Activated naive CD8-positive, alpha-beta T cell treated with anti-CD3 and anti-CD28 coated beads, Interleukin-2, amount 10 ng/mL, durations not matched to agents 7 days and 5 days (primary cell): ENCODE results near the gene ITPR3. TPM values are rescaled to one million over a fixed set of nuclear protein-coding genes. Genes with fewer than 3 reads are reported as not detected.

Source experiments
- ATAC-seq: fragments of 150-1000 bp; cut with Tn5 transposase; one replicate; pipeline ENCODE4 v1.10.0; 2021; ENCODE audit warnings: low read depth, moderate library complexity
- POLR2A ChIA-PET: fragments of 350-600 bp; sonication (Branson Sonifier 250); formaldehyde crosslinking; loops from one replicate; lab custom pipeline; 2021; ENCODE audit warnings: antibody characterized with exemption; lab: Charles Lee
- DNase-seq: peaks from one replicate; pipeline ENCODE4 v3.0.0; 2021
- H3K27ac Mint-ChIP-seq: one replicate; pipeline ENCODE4 v1.8.0; 2022; ENCODE audit warnings: mild to moderate bottlenecking, mixed read lengths
- H3K27me3 Mint-ChIP-seq: one replicate; pipeline ENCODE4 v1.8.0; 2022; ENCODE audit warnings: mild to moderate bottlenecking, moderate library complexity, mixed read lengths
- H3K36me3 Mint-ChIP-seq: one replicate; pipeline ENCODE4 v1.8.0; 2021; ENCODE audit warnings: mild to moderate bottlenecking, mixed read lengths
- H3K4me1 Mint-ChIP-seq: one replicate; pipeline ENCODE4 v1.8.0; 2021; ENCODE audit warnings: mixed read lengths
- H3K4me3 Mint-ChIP-seq: one replicate; pipeline ENCODE4 v1.8.0; 2022; ENCODE audit warnings: mild to moderate bottlenecking, moderate library complexity, mixed read lengths
- H3K9me3 Mint-ChIP-seq: one replicate; pipeline ENCODE4 v1.8.0; 2021; ENCODE audit warnings: mixed read lengths
- total RNA-seq, 2 experiments: library from RNA; stranded (reverse); gene quantifications; one replicate each; pipeline ENCODE4 v1.2.3, GENCODE V29; 2021

The ITPR3 gene
- total RNA-seq, 2 experiments from 2014 or later, result 61.4 to 61.8 TPM

DNA sequence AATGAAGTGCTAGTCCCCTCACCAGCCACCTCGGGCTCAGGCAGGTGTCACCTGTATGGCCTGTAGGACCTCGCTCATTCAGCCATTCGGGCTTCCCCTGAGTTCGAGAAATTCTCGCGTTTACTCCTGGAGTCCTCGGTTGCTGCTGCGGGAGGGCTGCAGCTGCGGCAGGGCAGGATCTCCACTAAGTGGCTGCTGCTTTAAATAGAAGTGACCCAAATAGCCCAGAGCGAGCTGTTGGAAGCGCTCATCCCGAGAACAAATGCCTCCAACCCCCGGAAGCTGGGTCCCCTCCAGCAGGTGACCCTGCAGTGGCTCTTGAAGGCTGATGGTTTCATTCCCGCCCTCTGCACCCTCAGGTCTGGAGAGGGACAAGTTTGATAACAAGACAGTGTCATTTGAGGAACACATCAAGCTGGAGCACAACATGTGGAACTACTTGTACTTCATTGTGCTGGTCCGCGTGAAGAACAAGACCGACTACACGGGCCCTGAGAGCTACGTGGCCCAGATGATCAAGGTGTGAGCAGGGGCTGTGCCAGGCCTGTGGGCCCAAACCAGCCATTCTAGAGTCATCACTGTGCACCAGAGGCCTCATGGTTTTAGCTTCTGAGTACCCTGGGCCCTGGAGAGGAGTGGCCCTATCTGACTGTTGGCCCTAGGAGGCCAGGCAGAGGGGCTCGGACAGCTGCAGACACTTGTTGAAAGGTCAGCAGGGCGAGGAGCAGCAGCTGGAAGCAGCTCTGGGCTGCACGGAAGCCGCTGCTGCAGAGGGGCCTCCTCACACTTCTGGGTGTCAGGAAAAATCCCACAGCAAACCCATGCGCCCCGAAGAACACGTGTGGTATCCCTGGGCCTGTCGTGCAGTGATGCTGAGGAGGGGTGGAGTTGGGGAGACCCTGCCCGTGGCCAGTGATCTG is 72.3 kb downstream of the ITPR3 start:
- POLR2A ChIA-PET, result interaction anchor here (0.8 to 1.6 kb wide), 10 partner anchors 10 to 262 kb away, joined by 3 to 8 read pairs (median 4); partner anchors contain the start of genes BAK1, ITPR3 and UQCC2
- peak overlapping the region; percentile 79 for H3K4me3 Mint-ChIP-seq

DNA sequence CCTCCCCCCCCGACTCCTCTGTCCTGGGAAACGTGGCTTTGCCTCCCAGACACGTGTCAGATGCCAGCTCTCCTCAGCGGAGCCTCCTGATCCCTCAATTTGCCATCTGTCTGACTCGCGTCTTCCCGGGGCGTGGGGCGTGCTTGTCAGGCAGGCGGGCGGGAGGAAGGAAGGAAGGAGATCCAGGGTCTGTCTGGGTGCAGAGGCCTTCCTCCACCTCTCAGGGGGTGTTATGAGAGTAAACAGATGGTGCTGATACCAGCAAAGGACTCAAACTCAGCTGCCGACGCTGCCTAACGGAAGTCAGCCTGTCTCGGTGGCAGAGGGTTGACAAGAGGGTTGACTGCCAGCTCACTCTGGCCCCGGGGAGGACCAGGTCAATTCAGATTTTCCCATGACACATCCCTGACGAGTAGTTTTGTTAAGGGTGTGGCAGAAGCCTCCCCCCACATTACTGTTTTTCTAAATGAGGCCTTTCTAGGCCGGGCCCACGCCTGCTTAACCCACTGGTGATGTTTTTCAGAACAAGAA is 73.3 kb downstream of the ITPR3 start:
- POLR2A ChIA-PET, result interaction anchor here (0.9 to 1.6 kb wide), 9 partner anchors 11 to 263 kb away, joined by 3 to 7 read pairs (median 4); partner anchors contain the start of genes BAK1, ITPR3 and UQCC2
- peaks cover 61% of the 10 kb centered on the region for H3K4me1 Mint-ChIP-seq
- peak; percentile 43 for ATAC-seq
- peak overlapping the region; percentile 61 for H3K4me3 Mint-ChIP-seq
- no peaks in the 10 kb centered on the region for H3K27me3 Mint-ChIP-seq
- H3K27ac Mint-ChIP-seq, result peak overlapping the region; percentile 98
- DNase-seq, result peak; percentile 49
- peaks cover 26% of the 10 kb centered on the region for H3K36me3 Mint-ChIP-seq
- no peaks in the 10 kb centered on the region for H3K9me3 Mint-ChIP-seq

More for the DNA sequence above, 72.3 kb downstream of the ITPR3 start:
- H3K9me3 Mint-ChIP-seq, result no peaks in the 10 kb centered on the region
- DNase-seq (no peak), ATAC-seq (no peak)
- peaks cover 58% of the 10 kb centered on the region for H3K4me1 Mint-ChIP-seq
- no peaks in the 10 kb centered on the region for H3K27me3 Mint-ChIP-seq
- H3K36me3 Mint-ChIP-seq, result peaks cover 26% of the 10 kb centered on the region
- peak overlapping the region; percentile 98 for H3K27ac Mint-ChIP-seq

- POLR2A ChIA-PET, result interaction anchor here (0.6 to 1.6 kb wide), 7 partner anchors 11 to 264 kb away, joined by 3 to 7 read pairs (median 4); partner anchors contain the start of genes BAK1, ITPR3 and UQCC2
- Mint-ChIP-seq H3K4me3 (peak overlapping the region; percentile 61), H3K36me3 (peaks cover 22% of the 10 kb centered on the region), H3K4me1 (peaks cover 62% of the 10 kb centered on the region), H3K27ac (peak overlapping the region; percentile 98), H3K9me3 (no peaks in the 10 kb centered on the region), H3K27me3 (no peaks in the 10 kb centered on the region)
- DNase-seq (no peak), ATAC-seq (no peak)
Observed at GRCh38 chr6:33694977-33695376, 73.9 kb downstream of the ITPR3 start.

- POLR2A ChIA-PET, result interaction anchor here (0.6 to 1.6 kb wide), 3 partner anchors 10 to 264 kb away, joined by 3 to 7 read pairs (median 5); partner anchors contain the start of gene BAK1
- no peaks in the 10 kb centered on the region for H3K9me3 Mint-ChIP-seq
- H3K27ac Mint-ChIP-seq, result peak overlapping the region; percentile 98
- H3K36me3 Mint-ChIP-seq, result peaks cover 22% of the 10 kb centered on the region
- H3K4me1 Mint-ChIP-seq, result peaks cover 67% of the 10 kb centered on the region
- DNase-seq (no peak), ATAC-seq (no peak)
- no peaks in the 10 kb centered on the region for H3K27me3 Mint-ChIP-seq
- no peak overlapping the region for H3K4me3 Mint-ChIP-seq
Observed at GRCh38 chr6:33695451-33695887, 74.3 kb downstream of the ITPR3 start.

GRCh38 chr6:33696076-33696475 is 75.0 kb downstream of the ITPR3 start:
- H3K27me3 Mint-ChIP-seq, result no peaks in the 10 kb centered on the region

GRCh38 chr6:33696548-33697518 is 75.7 kb downstream of the ITPR3 start:
- peak; percentile 48 for DNase-seq
- Mint-ChIP-seq H3K27me3 (no peaks in the 10 kb centered on the region), H3K27ac (peak overlapping the region; percentile 93), H3K4me1 (peaks cover 58% of the 10 kb centered on the region), H3K4me3 (peak overlapping the region; percentile 74), H3K9me3 (no peaks in the 10 kb centered on the region), H3K36me3 (peaks cover 18% of the 10 kb centered on the region)
- POLR2A ChIA-PET, result interaction anchor here (0.8 to 1.9 kb wide), 7 partner anchors 10 to 118 kb away, joined by 3 to 5 read pairs (median 4); partner anchors contain the start of genes ITPR3 and UQCC2
- ATAC-seq, result peak; percentile 54

More at GRCh38 chr6:33696076-33696475, 75.0 kb downstream of the ITPR3 start:
- Mint-ChIP-seq H3K27ac (peak overlapping the region; percentile 93), H3K4me3 (peak overlapping the region; percentile 74), H3K4me1 (peaks cover 63% of the 10 kb centered on the region), H3K9me3 (no peaks in the 10 kb centered on the region), H3K36me3 (peaks cover 22% of the 10 kb centered on the region)
- ATAC-seq, result no peak
- no peak for DNase-seq
- POLR2A ChIA-PET, result interaction anchor here (1.9 kb wide), 1 partner anchor 75 kb away, joined by 4 read pairs; the partner anchor contains the start of gene ITPR3

- Mint-ChIP-seq H3K27me3 (no peaks in the 10 kb centered on the region), H3K4me3 (no peak overlapping the region), H3K27ac (peak overlapping the region; percentile 93), H3K36me3 (peaks cover 12% of the 10 kb centered on the region), H3K9me3 (no peaks in the 10 kb centered on the region), H3K4me1 (peaks cover 54% of the 10 kb centered on the region)
- DNase-seq, result no peak
- no peak for ATAC-seq
- POLR2A ChIA-PET, result interaction anchor here (0.8 to 1.9 kb wide), 7 partner anchors 9 to 119 kb away, joined by 3 to 5 read pairs (median 4); partner anchors contain the start of genes ITPR3 and UQCC2
Observed at GRCh38 chr6:33697845-33698244, 76.7 kb downstream of the ITPR3 start.

DNA sequence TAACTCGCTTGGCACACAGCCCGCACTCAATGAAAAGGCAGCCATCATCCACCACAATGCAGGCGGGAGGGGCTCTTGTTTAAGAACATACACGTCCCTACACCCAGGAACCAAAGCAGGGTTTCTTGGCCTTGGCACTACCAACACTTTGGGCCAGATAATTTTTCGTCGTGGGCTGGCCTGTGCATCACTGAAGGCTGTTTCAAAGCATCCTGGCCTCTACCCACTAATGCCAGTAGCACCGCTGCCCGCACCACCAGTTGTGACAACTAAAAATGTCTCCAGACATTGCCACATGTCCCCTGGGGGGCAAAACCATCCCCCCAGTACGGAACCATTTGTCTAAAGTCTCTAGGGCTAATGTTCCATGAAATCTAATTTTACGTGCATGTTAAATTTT is 77.4 kb downstream of the ITPR3 start:
- Mint-ChIP-seq H3K4me3 (no peak overlapping the region), H3K4me1 (peaks cover 49% of the 10 kb centered on the region), H3K9me3 (no peaks in the 10 kb centered on the region), H3K27ac (no peak overlapping the region), H3K27me3 (no peaks in the 10 kb centered on the region), H3K36me3 (peaks cover 12% of the 10 kb centered on the region)
- no peak for ATAC-seq
- POLR2A ChIA-PET, result no interaction called here
- DNase-seq, result no peak

- no peak overlapping the region for H3K4me3 Mint-ChIP-seq
- no peaks in the 10 kb centered on the region for H3K27me3 Mint-ChIP-seq
- no peak for ATAC-seq
- POLR2A ChIA-PET, result no interaction called here
- no peaks in the 10 kb centered on the region for H3K9me3 Mint-ChIP-seq
- H3K27ac Mint-ChIP-seq, result peak overlapping the region; percentile 22
- H3K36me3 Mint-ChIP-seq, result peaks cover 9% of the 10 kb centered on the region
- peaks cover 46% of the 10 kb centered on the region for H3K4me1 Mint-ChIP-seq
- DNase-seq, result no peak
Observed at GRCh38 chr6:33699131-33699530, 78.0 kb downstream of the ITPR3 start.

- DNase-seq, result no peak
- no peak for ATAC-seq
- no peak overlapping the region for H3K4me3 Mint-ChIP-seq
Observed at GRCh38 chr6:33699739-33700138, 78.6 kb downstream of the ITPR3 start.

GRCh38 chr6:33700391-33701050 is 79.4 kb downstream of the ITPR3 start:
- H3K4me1 Mint-ChIP-seq, result peaks cover 37% of the 10 kb centered on the region
- H3K27ac Mint-ChIP-seq, result peak overlapping the region; percentile 7
- no peaks in the 10 kb centered on the region for H3K9me3 Mint-ChIP-seq
- H3K4me3 Mint-ChIP-seq, result no peak overlapping the region
- peak; percentile 71 for ATAC-seq
- H3K36me3 Mint-ChIP-seq, result peaks cover 3% of the 10 kb centered on the region
- no peaks in the 10 kb centered on the region for H3K27me3 Mint-ChIP-seq
- peak; percentile 76 for DNase-seq
- POLR2A ChIA-PET, result interaction anchor here (0.7 to 2.3 kb wide), 4 partner anchors 11 to 130 kb away, joined by 4 to 11 read pairs (median 4); partner anchors contain the start of gene UQCC2

More at GRCh38 chr6:33699739-33700138, 78.6 kb downstream of the ITPR3 start:
- POLR2A ChIA-PET, result interaction anchor here (2.3 kb wide), 1 partner anchor 12 kb away, joined by 11 read pairs; the partner anchor contains the start of gene UQCC2
- Mint-ChIP-seq H3K4me1 (peaks cover 40% of the 10 kb centered on the region), H3K27me3 (no peaks in the 10 kb centered on the region), H3K9me3 (no peaks in the 10 kb centered on the region), H3K27ac (peak overlapping the region; percentile 22), H3K36me3 (peaks cover 3% of the 10 kb centered on the region)
